MCF 10A (cell line): ENCODE measurements around the gene PTCRA. TPM values are rescaled to one million over a fixed set of nuclear protein-coding genes. Genes with fewer than 3 reads are reported as not detected.

ENCODE experiments used
- BruUV-seq: library from RNA; stranded (reverse); fragments of 400-500 nt; replicated peaks from 2 replicates; lab custom pipeline; 2021; lab: Mats Ljungman, UMichigan
- CTCF ChIA-PET: fragments of 300-600 bp; sonication (Branson Sonifier 250); formaldehyde crosslinking; extraction: SDS; loops from one replicate; lab custom pipeline; 2021; ENCODE audit warnings: antibody characterized with exemption, inconsistent platforms; lab: Yijun Ruan, JAX
- POLR2A ChIA-PET: fragments of 300-600, 350-650 bp; sonication (Branson Sonifier 250); formaldehyde crosslinking; extraction: SDS; loops from one replicate; lab custom pipeline; 2020; ENCODE audit warnings: antibody characterized with exemption, inconsistent platforms; lab: Yijun Ruan, JAX
- DNase-seq: peaks from one replicate; pipeline ENCODE4 v3.0.0-alpha.2; 2018; ENCODE audit not compliant: unreplicated experiment
- H3K27ac Mint-ChIP-seq: one replicate; pipeline ENCODE4 v1.8.0; 2022; ENCODE audit warnings: mild to moderate bottlenecking, low read depth, mixed read lengths; ENCODE audit not compliant: unreplicated experiment
- H3K27me3 Mint-ChIP-seq: one replicate; pipeline ENCODE4 v1.8.0; 2022; ENCODE audit warnings: mixed read lengths; ENCODE audit not compliant: insufficient read depth, unreplicated experiment
- H3K36me3 Mint-ChIP-seq: one replicate; pipeline ENCODE4 v1.8.0; 2022; ENCODE audit warnings: mild to moderate bottlenecking, moderate library complexity, mixed read lengths; ENCODE audit not compliant: insufficient read depth, unreplicated experiment
- H3K4me1 Mint-ChIP-seq: one replicate; pipeline ENCODE4 v1.8.0; 2022; ENCODE audit warnings: mixed read lengths; ENCODE audit not compliant: insufficient read depth, unreplicated experiment
- H3K4me3 Mint-ChIP-seq: one replicate; pipeline ENCODE4 v1.8.0; 2022; ENCODE audit warnings: mild to moderate bottlenecking, moderate library complexity, mixed read lengths; ENCODE audit not compliant: unreplicated experiment
- H3K9me3 Mint-ChIP-seq: one replicate; pipeline ENCODE4 v1.8.0; 2022; ENCODE audit warnings: mixed read lengths; ENCODE audit not compliant: unreplicated experiment
- intact Hi-C: fragments of 100-400 bp; cut with micrococcal nuclease; formaldehyde crosslinking; loops from 2 replicates; pipeline ENCODE4 v1.14.1; 2022
- total RNA-seq: library from RNA; stranded (reverse); gene quantifications from 2 replicates; pipeline ENCODE4 v1.2.3, GENCODE V29; 2022
- TF ChIP-seq, protein P1 (sequence below): fragments of 200-600 bp; IDR thresholded peaks from one replicate; pipeline ENCODE4 v1.8.0; 2022; ENCODE audit warnings: antibody characterized with exemption, mild to moderate bottlenecking; ENCODE audit not compliant: unreplicated experiment

PTCRA gene
- total RNA-seq, 1 experiment from 2014 or later: not detected

DNA sequence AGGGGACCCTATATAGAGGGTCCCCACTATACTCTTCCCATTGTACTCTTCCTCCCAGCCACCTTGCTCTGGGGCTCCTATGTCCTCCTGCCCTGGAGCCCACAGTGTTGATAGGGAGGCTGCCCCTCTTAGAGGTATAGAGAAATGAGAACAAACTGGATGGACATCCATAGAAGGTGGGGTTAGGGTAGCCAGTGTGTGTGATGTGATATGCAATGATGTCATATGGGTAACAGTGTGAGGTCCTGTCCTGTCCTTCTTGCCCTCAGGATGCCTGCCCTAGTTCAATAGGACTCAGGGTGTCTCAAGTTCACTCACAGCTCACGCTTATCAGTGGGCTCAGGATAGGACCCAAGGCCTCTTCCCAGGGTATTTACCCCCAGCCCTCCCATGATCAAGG, 435 bp downstream of the PTCRA start:
- intact Hi-C loops: no loop called here
- BruUV-seq: no TSS peak
- H3K9me3 Mint-ChIP-seq: no peaks in the 10 kb centered on the region
- H3K4me3 Mint-ChIP-seq: no peak overlapping the region
- H3K27me3 Mint-ChIP-seq: no peaks in the 10 kb centered on the region
- TF ChIP-seq, protein P1, sequence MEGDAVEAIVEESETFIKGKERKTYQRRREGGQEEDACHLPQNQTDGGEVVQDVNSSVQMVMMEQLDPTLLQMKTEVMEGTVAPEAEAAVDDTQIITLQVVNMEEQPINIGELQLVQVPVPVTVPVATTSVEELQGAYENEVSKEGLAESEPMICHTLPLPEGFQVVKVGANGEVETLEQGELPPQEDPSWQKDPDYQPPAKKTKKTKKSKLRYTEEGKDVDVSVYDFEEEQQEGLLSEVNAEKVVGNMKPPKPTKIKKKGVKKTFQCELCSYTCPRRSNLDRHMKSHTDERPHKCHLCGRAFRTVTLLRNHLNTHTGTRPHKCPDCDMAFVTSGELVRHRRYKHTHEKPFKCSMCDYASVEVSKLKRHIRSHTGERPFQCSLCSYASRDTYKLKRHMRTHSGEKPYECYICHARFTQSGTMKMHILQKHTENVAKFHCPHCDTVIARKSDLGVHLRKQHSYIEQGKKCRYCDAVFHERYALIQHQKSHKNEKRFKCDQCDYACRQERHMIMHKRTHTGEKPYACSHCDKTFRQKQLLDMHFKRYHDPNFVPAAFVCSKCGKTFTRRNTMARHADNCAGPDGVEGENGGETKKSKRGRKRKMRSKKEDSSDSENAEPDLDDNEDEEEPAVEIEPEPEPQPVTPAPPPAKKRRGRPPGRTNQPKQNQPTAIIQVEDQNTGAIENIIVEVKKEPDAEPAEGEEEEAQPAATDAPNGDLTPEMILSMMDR: no peak
- no peaks in the 10 kb centered on the region for H3K36me3 Mint-ChIP-seq
- no peak overlapping the region for H3K27ac Mint-ChIP-seq
- CTCF ChIA-PET: interaction anchor here (1.5 kb wide), 1 partner anchor 15 kb away, joined by 8 read pairs; no protein-coding TSS in a partner anchor
- no peak for DNase-seq
- no peaks in the 10 kb centered on the region for H3K4me1 Mint-ChIP-seq
- POLR2A ChIA-PET: no interaction called here

DNA sequence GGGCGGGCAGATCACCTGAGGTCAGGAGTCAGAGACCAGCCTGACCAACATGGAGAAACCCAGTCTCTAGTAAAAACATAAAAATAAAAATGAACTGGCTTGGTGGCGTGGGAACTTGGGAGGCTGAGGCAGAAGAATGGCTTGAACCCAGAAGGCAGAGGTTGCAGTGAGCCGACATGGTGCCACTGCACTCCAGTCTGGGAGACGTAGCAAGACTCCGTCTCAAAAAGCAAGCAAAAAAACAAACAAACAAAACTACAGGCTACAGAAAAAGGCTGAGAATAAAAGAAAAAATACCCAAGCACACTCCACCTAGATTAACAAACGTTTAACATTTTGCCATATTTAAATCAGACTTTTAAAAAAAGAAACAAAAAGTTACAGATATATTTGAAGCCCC, 5.9 kb downstream of the PTCRA start:
- H3K36me3 Mint-ChIP-seq: no peaks in the 10 kb centered on the region
- TF ChIP-seq, protein P1: no peak
- H3K4me1 Mint-ChIP-seq: no peaks in the 10 kb centered on the region
- H3K27ac Mint-ChIP-seq: no peak overlapping the region
- ChIA-PET POLR2A (no interaction called here), CTCF (no interaction called here)
- no peaks in the 10 kb centered on the region for H3K9me3 Mint-ChIP-seq
- BruUV-seq: no TSS peak
- DNase-seq: no peak
- intact Hi-C loops: no loop called here
- no peaks in the 10 kb centered on the region for H3K27me3 Mint-ChIP-seq
- no peak overlapping the region for H3K4me3 Mint-ChIP-seq

DNA sequence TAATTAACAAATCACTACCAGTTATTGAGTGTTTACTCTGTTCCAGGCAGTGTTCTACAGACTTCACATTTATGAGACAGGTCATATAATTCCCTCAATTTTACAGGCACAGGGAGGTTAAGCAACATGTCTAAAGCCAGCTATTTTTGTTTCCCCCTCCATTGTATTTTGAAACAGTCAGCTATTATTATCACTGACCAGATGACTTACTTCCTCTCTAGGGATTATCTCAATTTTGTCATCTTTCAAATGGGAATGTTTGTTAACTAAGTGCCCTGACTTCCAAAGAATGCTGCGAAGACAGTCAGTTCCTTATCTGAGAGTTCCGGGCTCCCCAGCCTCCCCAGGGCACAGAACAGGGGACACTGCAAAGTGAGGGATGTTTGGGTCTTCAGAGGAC, 7.8 kb downstream of the PTCRA start:
- no peak for DNase-seq
- Mint-ChIP-seq H3K27me3 (no peaks in the 10 kb centered on the region), H3K9me3 (no peaks in the 10 kb centered on the region), H3K4me3 (no peak overlapping the region), H3K4me1 (peaks cover 6% of the 10 kb centered on the region), H3K27ac (no peak overlapping the region), H3K36me3 (no peaks in the 10 kb centered on the region)
- TF ChIP-seq, protein P1: no peak
- ChIA-PET POLR2A (no interaction called here), CTCF (no interaction called here)
- BruUV-seq: no TSS peak
- intact Hi-C loops: no loop called here

DNA sequence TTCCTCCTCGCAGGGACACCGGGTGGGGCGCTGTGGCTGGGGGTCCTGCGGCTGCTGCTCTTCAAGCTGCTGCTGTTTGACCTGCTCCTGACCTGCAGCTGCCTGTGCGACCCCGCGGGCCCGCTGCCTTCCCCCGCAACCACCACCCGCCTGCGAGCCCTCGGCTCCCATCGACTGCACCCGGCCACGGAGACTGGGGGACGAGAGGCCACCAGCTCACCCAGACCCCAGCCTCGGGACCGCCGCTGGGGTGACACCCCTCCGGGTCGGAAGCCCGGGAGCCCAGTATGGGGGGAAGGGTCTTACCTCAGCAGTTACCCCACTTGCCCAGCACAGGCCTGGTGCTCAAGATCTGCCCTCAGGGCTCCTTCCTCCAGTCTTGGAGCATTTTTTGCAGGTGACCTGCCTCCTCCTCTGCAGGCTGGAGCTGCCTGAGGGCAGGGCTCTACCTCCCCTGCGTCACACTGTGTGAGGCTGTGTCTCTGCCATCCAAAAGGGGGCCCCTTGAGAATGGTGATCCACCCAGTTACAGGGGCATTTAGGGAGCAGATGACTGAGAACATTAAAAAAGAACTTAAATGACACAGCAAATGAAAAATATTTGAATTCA, 9.5 kb downstream of the PTCRA start:
- Mint-ChIP-seq H3K27ac (no peak overlapping the region), H3K4me3 (no peak overlapping the region), H3K4me1 (peaks cover 12% of the 10 kb centered on the region), H3K27me3 (no peaks in the 10 kb centered on the region), H3K9me3 (no peaks in the 10 kb centered on the region), H3K36me3 (peaks cover 5% of the 10 kb centered on the region)
- CTCF ChIA-PET: interaction anchor here (0.5 to 0.6 kb wide), 3 partner anchors 21 to 473 kb away, joined by 3 read pairs; no protein-coding TSS in a partner anchor
- DNase-seq: no peak
- TF ChIP-seq, protein P1: no peak
- POLR2A ChIA-PET: interaction anchor here (1.1 kb wide), 1 partner anchor 35 kb away, joined by 3 read pairs; a partner anchor contains a TSS
- no TSS peak for BruUV-seq
- intact Hi-C loops: loop anchor here (5.0 kb wide), 1 partner anchor 37 kb away; the partner anchor contains the start of gene GNMT
